Measurements from ENCODE around the gene PLBD2. TPM values are rescaled to one million over a fixed set of nuclear protein-coding genes. Genes with fewer than 3 reads are reported as not detected.
A peak's percentile ranks its signal among the peaks of the same experiment; 100 is the strongest.

The PLBD2 gene
- total and polyA plus RNA-seq, 9 of the 15 experiments (the other 6 are each of a cell fraction or from before 2014, with no cell fraction given), result 2.4 to 37.4 (median 6.0) TPM

DNA sequence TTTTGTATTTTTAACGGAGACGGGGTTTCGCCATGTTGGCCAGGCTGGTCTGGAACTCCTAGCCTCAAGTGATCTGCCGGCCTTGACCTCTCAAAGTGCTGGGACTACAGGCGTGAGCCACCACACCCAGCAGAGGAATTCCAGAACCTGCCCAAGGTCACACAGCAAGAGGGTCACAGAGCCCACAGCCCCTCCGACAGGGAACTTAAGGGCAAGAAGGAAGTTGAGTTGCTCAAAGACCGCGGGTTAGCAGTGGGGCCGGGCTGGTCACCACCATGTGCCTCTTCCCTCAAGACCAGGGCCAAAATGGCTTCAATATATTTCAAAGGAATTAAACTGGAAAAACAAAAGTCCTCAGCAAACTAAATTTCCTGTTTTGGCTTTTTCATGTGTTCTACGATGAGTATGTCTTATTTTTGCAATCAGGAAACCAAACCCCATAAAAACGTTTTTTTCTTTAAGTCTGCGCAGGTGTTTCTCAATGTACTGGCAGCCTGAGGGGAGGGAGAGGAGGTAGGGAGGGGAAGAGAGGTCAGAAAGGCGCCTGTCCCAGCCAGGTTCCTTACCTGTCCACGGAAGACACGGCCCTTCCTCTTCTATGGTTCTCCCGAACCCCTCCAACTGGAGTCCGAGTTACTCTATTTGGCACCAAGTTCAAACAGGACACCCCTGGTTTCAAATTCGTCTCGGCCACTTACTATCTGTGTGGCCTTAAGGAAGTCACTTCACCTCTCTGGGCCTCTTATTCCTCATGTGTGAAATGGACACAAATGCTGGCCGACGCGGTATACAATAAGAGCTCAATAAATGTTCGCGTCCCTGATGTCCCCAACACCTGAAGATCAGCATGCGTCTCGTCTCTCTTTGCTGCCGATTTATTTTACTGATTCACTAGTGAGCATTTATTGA is 24.3 kb upstream of the PLBD2 start (continued):
- TF ChIP-seq CBX2 (IDR thresholded peaks at IDR 0.05; ENCODE audit: insufficient read depth, low read length, poor library complexity, severe bottlenecking) (no peak), CHD1 (IDR thresholded peaks at IDR 0.05; ENCODE audit: low read length) (peak; percentile 44), ZFP1 (CRISPR knock-in tag; IDR thresholded peaks at IDR 0.05) (no peak), FOXM1 (IDR thresholded peaks at IDR 0.05; ENCODE audit: low read depth) (no peak), FOXM1 (CRISPR knock-in tag; IDR thresholded peaks at IDR 0.05; ENCODE audit: low read depth) (no peak), NBN (IDR thresholded peaks at IDR 0.05; ENCODE audit: low read depth) (no peak), OTX1 (CRISPR knock-in tag; IDR thresholded peaks at IDR 0.05) (no peak), ADNP (tag; IDR thresholded peaks at IDR 0.05) (peak; percentile 80), ZKSCAN8 (CRISPR knock-in tag; IDR thresholded peaks at IDR 0.05) (peak; percentile 100), PHF20 (IDR thresholded peaks at IDR 0.05; ENCODE audit: partially characterized antibody) (no peak)
- TF ChIP-seq, protein P1, sequence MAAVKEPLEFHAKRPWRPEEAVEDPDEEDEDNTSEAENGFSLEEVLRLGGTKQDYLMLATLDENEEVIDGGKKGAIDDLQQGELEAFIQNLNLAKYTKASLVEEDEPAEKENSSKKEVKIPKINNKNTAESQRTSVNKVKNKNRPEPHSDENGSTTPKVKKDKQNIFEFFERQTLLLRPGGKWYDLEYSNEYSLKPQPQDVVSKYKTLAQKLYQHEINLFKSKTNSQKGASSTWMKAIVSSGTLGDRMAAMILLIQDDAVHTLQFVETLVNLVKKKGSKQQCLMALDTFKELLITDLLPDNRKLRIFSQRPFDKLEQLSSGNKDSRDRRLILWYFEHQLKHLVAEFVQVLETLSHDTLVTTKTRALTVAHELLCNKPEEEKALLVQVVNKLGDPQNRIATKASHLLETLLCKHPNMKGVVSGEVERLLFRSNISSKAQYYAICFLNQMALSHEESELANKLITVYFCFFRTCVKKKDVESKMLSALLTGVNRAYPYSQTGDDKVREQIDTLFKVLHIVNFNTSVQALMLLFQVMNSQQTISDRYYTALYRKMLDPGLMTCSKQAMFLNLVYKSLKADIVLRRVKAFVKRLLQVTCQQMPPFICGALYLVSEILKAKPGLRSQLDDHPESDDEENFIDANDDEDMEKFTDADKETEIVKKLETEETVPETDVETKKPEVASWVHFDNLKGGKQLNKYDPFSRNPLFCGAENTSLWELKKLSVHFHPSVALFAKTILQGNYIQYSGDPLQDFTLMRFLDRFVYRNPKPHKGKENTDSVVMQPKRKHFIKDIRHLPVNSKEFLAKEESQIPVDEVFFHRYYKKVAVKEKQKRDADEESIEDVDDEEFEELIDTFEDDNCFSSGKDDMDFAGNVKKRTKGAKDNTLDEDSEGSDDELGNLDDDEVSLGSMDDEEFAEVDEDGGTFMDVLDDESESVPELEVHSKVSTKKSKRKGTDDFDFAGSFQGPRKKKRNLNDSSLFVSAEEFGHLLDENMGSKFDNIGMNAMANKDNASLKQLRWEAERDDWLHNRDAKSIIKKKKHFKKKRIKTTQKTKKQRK (IDR thresholded peaks at IDR 0.05; ENCODE audit: borderline replicate concordance, low read depth, low read length), result no peak
- TF ChIP-seq, protein P2, sequence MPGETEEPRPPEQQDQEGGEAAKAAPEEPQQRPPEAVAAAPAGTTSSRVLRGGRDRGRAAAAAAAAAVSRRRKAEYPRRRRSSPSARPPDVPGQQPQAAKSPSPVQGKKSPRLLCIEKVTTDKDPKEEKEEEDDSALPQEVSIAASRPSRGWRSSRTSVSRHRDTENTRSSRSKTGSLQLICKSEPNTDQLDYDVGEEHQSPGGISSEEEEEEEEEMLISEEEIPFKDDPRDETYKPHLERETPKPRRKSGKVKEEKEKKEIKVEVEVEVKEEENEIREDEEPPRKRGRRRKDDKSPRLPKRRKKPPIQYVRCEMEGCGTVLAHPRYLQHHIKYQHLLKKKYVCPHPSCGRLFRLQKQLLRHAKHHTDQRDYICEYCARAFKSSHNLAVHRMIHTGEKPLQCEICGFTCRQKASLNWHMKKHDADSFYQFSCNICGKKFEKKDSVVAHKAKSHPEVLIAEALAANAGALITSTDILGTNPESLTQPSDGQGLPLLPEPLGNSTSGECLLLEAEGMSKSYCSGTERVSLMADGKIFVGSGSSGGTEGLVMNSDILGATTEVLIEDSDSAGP (CRISPR knock-in tag; IDR thresholded peaks at IDR 0.05), result no peak
- TF ChIP-seq, protein P3, sequence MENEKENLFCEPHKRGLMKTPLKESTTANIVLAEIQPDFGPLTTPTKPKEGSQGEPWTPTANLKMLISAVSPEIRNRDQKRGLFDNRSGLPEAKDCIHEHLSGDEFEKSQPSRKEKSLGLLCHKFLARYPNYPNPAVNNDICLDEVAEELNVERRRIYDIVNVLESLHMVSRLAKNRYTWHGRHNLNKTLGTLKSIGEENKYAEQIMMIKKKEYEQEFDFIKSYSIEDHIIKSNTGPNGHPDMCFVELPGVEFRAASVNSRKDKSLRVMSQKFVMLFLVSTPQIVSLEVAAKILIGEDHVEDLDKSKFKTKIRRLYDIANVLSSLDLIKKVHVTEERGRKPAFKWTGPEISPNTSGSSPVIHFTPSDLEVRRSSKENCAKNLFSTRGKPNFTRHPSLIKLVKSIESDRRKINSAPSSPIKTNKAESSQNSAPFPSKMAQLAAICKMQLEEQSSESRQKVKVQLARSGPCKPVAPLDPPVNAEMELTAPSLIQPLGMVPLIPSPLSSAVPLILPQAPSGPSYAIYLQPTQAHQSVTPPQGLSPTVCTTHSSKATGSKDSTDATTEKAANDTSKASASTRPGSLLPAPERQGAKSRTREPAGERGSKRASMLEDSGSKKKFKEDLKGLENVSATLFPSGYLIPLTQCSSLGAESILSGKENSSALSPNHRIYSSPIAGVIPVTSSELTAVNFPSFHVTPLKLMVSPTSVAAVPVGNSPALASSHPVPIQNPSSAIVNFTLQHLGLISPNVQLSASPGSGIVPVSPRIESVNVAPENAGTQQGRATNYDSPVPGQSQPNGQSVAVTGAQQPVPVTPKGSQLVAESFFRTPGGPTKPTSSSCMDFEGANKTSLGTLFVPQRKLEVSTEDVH (IDR thresholded peaks at IDR 0.05; ENCODE audit: low read depth, partially characterized antibody), result no peak
- TF ChIP-seq, protein P4, sequence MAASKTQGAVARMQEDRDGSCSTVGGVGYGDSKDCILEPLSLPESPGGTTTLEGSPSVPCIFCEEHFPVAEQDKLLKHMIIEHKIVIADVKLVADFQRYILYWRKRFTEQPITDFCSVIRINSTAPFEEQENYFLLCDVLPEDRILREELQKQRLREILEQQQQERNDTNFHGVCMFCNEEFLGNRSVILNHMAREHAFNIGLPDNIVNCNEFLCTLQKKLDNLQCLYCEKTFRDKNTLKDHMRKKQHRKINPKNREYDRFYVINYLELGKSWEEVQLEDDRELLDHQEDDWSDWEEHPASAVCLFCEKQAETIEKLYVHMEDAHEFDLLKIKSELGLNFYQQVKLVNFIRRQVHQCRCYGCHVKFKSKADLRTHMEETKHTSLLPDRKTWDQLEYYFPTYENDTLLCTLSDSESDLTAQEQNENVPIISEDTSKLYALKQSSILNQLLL (CRISPR knock-in tag; IDR thresholded peaks at IDR 0.05; ENCODE audit: borderline replicate concordance), result no peak
- TF ChIP-seq, protein P5, sequence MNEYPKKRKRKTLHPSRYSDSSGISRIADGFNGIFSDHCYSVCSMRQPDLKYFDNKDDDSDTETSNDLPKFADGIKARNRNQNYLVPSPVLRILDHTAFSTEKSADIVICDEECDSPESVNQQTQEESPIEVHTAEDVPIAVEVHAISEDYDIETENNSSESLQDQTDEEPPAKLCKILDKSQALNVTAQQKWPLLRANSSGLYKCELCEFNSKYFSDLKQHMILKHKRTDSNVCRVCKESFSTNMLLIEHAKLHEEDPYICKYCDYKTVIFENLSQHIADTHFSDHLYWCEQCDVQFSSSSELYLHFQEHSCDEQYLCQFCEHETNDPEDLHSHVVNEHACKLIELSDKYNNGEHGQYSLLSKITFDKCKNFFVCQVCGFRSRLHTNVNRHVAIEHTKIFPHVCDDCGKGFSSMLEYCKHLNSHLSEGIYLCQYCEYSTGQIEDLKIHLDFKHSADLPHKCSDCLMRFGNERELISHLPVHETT (CRISPR knock-in tag; conservative IDR thresholded peaks at IDR 0.05 in 1 of 2, IDR thresholded peaks at IDR 0.05 in 1 of 2), result 0 out of 4 replicates have a peak, but pooled peaks of 1 of the 2 experiments have one; percentile 0

Data from K562 (cell line).